Endodermal cell (in vitro differentiated cells): Measurements from ENCODE around the gene HAUS7. TPM values are rescaled to one million over a fixed set of nuclear protein-coding genes. Genes with fewer than 3 reads are reported as not detected.

Experiments used
- DNase-seq: peaks from one replicate; pipeline ENCODE4 v3.0.0-alpha.2; 2017
- H3K27ac ChIP-seq: 2 replicates; pipeline ENCODE4 v1.5.1; 2013; ENCODE audit warnings: mild to moderate bottlenecking, low read depth, low read length, moderate library complexity
- H3K27me3 ChIP-seq: 2 replicates; pipeline ENCODE4 v1.6.1; 2013; ENCODE audit warnings: mild to moderate bottlenecking, low read length, moderate library complexity; ENCODE audit not compliant: insufficient read depth, control insufficient read depth, poor library complexity, severe bottlenecking
- H3K36me3 ChIP-seq: 2 replicates; pipeline ENCODE4 v1.7.0; 2013; ENCODE audit warnings: mild to moderate bottlenecking, low read length, moderate library complexity; ENCODE audit not compliant: control insufficient read depth, insufficient read depth
- H3K4me1 ChIP-seq: one replicate; pipeline ENCODE4 v1.7.0; 2013; ENCODE audit warnings: low read length; ENCODE audit not compliant: control insufficient read depth, insufficient read depth
- H3K4me3 ChIP-seq: 2 replicates; pipeline ENCODE4 v1.5.1; 2013; ENCODE audit warnings: mild to moderate bottlenecking, low read length, moderate library complexity
- H3K9ac ChIP-seq: 2 replicates; pipeline ENCODE4 v1.6.1; 2013; ENCODE audit warnings: mild to moderate bottlenecking, low read length, moderate library complexity; ENCODE audit not compliant: poor library complexity, severe bottlenecking; ENCODE audit errors: extremely low read depth
- H3K9me3 ChIP-seq: 2 replicates; pipeline ENCODE4 v1.6.1; 2013; ENCODE audit warnings: mild to moderate bottlenecking, low read length, moderate library complexity; ENCODE audit not compliant: control insufficient read depth
- H3K27ac Mint-ChIP-seq: 2 replicates; pipeline ENCODE4 v1.8.0; 2020; ENCODE audit warnings: mixed read lengths
- H3K27me3 Mint-ChIP-seq: 2 replicates; pipeline ENCODE4 v1.8.0; 2021; ENCODE audit warnings: mild to moderate bottlenecking, mixed read lengths; ENCODE audit not compliant: insufficient read depth
- H3K36me3 Mint-ChIP-seq: 2 replicates; pipeline ENCODE4 v1.8.0; 2020; ENCODE audit warnings: low read depth, mixed read lengths
- H3K4me1 Mint-ChIP-seq: 2 replicates; pipeline ENCODE4 v1.8.0; 2020; ENCODE audit warnings: mixed read lengths
- H3K4me3 Mint-ChIP-seq: 2 replicates; pipeline ENCODE4 v1.8.0; 2020; ENCODE audit warnings: mild to moderate bottlenecking, moderate library complexity, mixed read lengths
- H3K9me3 Mint-ChIP-seq: 2 replicates; pipeline ENCODE4 v1.8.0; 2020; ENCODE audit warnings: mild to moderate bottlenecking, mixed read lengths
- CTCF ChIP-seq: fragments of 200-600 bp; sonication (generic); conservative IDR thresholded peaks from 2 replicates; pipeline ENCODE4 v1.5.0; 2021; ENCODE audit warnings: antibody characterized with exemption, mild to moderate bottlenecking
- WGBS, 2 experiments: methylation state at CpG; one replicate each; pipeline versions ENCODE4 v1.1.5 to v1.1.7; 2013; ENCODE audit warnings: missing lambda C conversion rate in 2 of 2, mixed read lengths in 1 of 2; ENCODE audit not compliant: insufficient coverage in 1 of 2, insufficient read length in 1 of 2; 5-methylcytosine and 5-hydroxymethylcytosine counted together
- total RNA-seq, 2 donors: library from RNA; stranded (reverse); fragmentation: NEBNext Ultra II Directional in 1 of 2; extraction: Animal tissue kit (Norgen Biotek cat#: 25700) in 1 of 2; gene quantifications; 2 replicates in 1 of 2; 3 replicates in 1 of 2; pipeline ENCODE4 v1.2.1, GENCODE V29; 2021

Gene HAUS7
- total RNA-seq, 2 donors from 2014 or later, result 28.7 to 30.9 TPM

DNA sequence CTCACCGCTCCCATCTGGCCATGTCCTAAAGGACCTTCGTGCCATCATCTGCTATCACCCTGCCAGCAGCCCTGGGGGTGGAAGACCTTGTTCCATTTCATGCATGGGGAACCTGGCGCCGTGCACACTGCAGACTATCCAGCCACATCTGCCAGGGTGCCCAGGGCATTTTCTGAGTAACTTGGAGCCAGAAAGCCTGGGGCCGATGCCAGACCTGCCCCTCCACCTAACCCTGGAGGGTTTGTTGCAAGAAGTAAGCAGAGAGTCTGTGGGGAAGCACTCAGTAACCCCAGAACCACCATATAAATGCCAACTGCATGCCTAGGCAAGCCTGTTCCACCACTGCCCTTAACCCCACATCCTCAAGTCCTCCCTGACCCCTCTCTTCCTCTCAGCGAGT, 7.3 kb downstream of the HAUS7 start:
- Histone ChIP-seq H3K9ac (no peak overlapping the region), H3K4me3 (no peak overlapping the region), H3K4me1 (no peaks in the 10 kb centered on the region), H3K9me3 (no peaks in the 10 kb centered on the region), H3K27ac (no peak overlapping the region), H3K36me3 (no peaks in the 10 kb centered on the region), H3K27me3 (no peaks in the 10 kb centered on the region)
- no peak overlapping the region for H3K27ac Mint-ChIP-seq
- H3K4me1 Mint-ChIP-seq, result no peaks in the 10 kb centered on the region
- peaks cover 5% of the 10 kb centered on the region for H3K36me3 Mint-ChIP-seq
- no peak for DNase-seq
- no peaks in the 10 kb centered on the region for H3K27me3 Mint-ChIP-seq
- WGBS, 2 experiments, result 88% methylated on average over 6 of the region's 6 CpGs; no CpG with 5 or more reads in 1 of the 2 experiments
- H3K4me3 Mint-ChIP-seq, result no peak overlapping the region
- TF ChIP-seq CTCF, result no peak
- peaks cover 83% of the 10 kb centered on the region for H3K9me3 Mint-ChIP-seq

GRCh38 chrX:153462291-153462690, 8.1 kb downstream of the HAUS7 start:
- Histone ChIP-seq H3K9ac (no peak overlapping the region), H3K9me3 (no peaks in the 10 kb centered on the region), H3K27me3 (no peaks in the 10 kb centered on the region), H3K27ac (no peak overlapping the region), H3K4me1 (no peaks in the 10 kb centered on the region), H3K36me3 (no peaks in the 10 kb centered on the region), H3K4me3 (no peak overlapping the region)
- Mint-ChIP-seq H3K27me3 (no peaks in the 10 kb centered on the region), H3K9me3 (peaks cover 83% of the 10 kb centered on the region), H3K27ac (no peak overlapping the region), H3K36me3 (peaks cover 5% of the 10 kb centered on the region), H3K4me3 (no peak overlapping the region), H3K4me1 (no peaks in the 10 kb centered on the region)
- no peak for TF ChIP-seq CTCF
- 95 to 100% methylated on average over 7 to 10 of the region's 10 CpGs for WGBS, 2 experiments
- no peak for DNase-seq

GRCh38 chrX:153460826-153461225, 9.6 kb downstream of the HAUS7 start:
- Histone ChIP-seq H3K27me3 (no peaks in the 10 kb centered on the region), H3K4me1 (no peaks in the 10 kb centered on the region), H3K9me3 (no peaks in the 10 kb centered on the region), H3K27ac (no peak overlapping the region), H3K9ac (no peak overlapping the region), H3K36me3 (no peaks in the 10 kb centered on the region), H3K4me3 (no peak overlapping the region)
- Mint-ChIP-seq H3K4me1 (no peaks in the 10 kb centered on the region), H3K9me3 (peaks cover 79% of the 10 kb centered on the region), H3K4me3 (no peak overlapping the region), H3K36me3 (peaks cover 5% of the 10 kb centered on the region), H3K27ac (no peak overlapping the region), H3K27me3 (no peaks in the 10 kb centered on the region)
- 59 to 80% methylated on average over 1 to 7 of the region's 7 CpGs for WGBS, 2 experiments
- peak; percentile 79 for TF ChIP-seq CTCF
- peak; percentile 88 for DNase-seq
